Stimulated activated CD8-positive, alpha-beta memory T cell treated with anti-CD3 and anti-CD28 coated beads, Interleukin-15, amount 100 ng/mL, for 48 hours (primary cell): Measurements from ENCODE around the gene DAB2IP.
"Not testable (repeated sequence)": the region's sequence is repeated elsewhere in the genome, so short reads cannot be mapped to it uniquely, and the experiment has no call there.

Experiments
- DNase-seq, 2 donors: peaks; one replicate each; pipeline ENCODE4 v3.0.0-alpha.2; 2020; ENCODE audit warnings: low read depth in 2 of 2

The DAB2IP gene

GRCh38 chr9:121643473-121643872 is 8.0 kb upstream of the DAB2IP start:
- no peak for DNase-seq

GRCh38 chr9:121644040-121644439 is 7.4 kb upstream of the DAB2IP start:
- DNase-seq: not testable (repeated sequence)

GRCh38 chr9:121645003-121645402 is 6.4 kb upstream of the DAB2IP start:
- no peak for DNase-seq

- no peak for DNase-seq
Measured at GRCh38 chr9:121645853-121646807, 5.3 kb upstream of the DAB2IP start.

- no peak for DNase-seq
Measured at GRCh38 chr9:121646992-121647391, 4.4 kb upstream of the DAB2IP start.

- no peak for DNase-seq
Measured at GRCh38 chr9:121648172-121648571, 3.3 kb upstream of the DAB2IP start.

GRCh38 chr9:121648799-121649198 is 2.6 kb upstream of the DAB2IP start:
- no peak for DNase-seq

- no peak for DNase-seq
Measured at GRCh38 chr9:121649476-121650216, 1.8 kb upstream of the DAB2IP start.

- DNase-seq: peak in 1 of 2 donors; percentile 14
Measured at GRCh38 chr9:121650217-121651007, 1.0 kb upstream of the DAB2IP start.

GRCh38 chr9:121651008-121651294 is 483 bp upstream of the DAB2IP start:
- DNase-seq: no peak

- DNase-seq: no peak
Measured at GRCh38 chr9:121652021-121652837, 795 bp downstream of the DAB2IP start.

DNA sequence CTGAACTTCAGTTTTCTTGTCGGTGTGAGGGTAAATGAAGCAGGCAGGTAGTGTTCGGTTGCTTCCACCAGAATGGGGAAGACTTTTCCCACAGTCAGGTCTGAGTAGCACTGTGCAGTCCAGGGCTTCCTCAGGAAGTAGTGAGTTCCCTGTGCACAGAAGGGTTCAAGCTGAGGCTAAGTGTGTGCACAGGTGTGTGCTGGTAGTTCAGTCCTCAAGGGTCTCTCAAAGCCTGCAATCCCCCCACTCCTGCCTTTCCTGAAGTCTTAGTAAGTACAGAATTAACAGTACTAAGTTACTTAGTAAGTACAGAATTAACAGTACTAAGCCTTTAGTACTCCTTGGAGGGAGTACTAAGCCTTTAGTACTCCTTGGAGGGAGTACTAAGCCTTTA is 1.4 kb downstream of the DAB2IP start:
- DNase-seq: no peak

- no peak for DNase-seq
Measured at GRCh38 chr9:121654499-121655140, 3.2 kb downstream of the DAB2IP start.

DNA sequence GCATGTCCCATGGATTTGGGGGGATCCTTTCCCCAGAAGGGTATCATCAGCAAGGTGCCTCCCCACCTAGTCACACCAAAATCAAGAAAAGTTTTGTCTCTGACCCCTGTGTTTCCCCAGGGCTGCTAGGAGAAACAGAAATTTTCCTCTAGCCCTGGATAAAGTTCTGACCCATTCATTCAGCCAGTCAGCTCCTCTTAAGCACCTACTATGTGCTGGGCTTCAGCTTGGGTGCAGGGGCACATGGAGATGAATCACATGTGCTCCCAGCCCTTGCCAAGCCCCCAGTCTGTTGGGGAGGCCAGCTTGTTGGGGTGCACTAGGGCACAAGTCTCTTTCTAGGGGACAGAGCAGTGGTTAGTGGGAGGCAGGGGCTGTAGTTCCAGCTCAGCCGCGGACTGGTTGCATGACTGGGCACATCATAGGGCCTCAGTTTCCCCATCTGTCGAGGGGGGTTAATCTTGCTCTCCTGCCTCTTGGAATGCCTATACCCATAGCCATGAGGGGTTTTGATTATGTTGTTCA is 3.9 kb downstream of the DAB2IP start:
- DNase-seq: no peak

GRCh38 chr9:121656941-121657470 is 5.6 kb downstream of the DAB2IP start:
- DNase-seq: no peak

DNA sequence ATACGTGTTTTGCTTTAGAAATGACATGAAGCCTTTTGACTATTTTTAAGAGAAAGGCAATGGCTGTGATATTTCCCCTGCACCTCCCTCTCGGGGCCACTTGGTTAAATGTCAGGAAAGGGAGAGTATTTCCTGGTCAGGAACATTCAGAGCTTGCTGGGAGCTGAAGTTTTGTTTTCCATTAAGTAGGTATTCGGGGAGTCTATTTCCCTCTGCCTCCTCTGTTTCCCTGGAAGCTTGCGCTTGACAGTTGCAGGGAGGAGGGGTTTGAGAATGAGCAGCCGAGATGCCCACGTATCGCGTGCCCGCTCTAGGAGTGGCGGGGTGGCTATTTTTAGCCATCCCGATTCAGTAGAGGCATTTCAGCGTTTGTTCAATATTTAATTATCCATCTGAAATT is 6.7 kb downstream of the DAB2IP start:
- DNase-seq: no peak

- DNase-seq: no peak
Measured at GRCh38 chr9:121658591-121658990, 7.2 kb downstream of the DAB2IP start.

DNA sequence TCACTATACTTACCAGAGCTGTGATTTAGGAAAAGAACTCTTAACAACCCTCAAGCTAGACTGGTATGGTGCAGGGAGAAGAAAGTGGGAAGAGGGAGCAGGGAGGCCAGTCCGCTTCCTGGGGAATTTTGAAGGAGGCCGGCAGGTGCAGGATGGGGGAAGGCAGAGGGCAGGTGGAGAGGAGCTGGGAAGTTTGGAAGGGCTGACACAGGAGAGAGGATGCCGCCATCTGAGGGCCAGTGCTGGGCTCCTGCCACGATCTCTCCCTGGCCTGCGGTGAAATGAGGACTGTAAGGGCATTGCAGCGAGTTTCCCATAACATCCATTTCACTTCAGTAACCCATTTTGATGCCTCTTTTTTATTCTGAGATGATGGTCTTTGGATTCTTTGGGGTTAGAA is 8.9 kb downstream of the DAB2IP start:
- no peak for DNase-seq

GRCh38 chr9:121660876-121661275 is 9.4 kb downstream of the DAB2IP start:
- DNase-seq: no peak

DNA sequence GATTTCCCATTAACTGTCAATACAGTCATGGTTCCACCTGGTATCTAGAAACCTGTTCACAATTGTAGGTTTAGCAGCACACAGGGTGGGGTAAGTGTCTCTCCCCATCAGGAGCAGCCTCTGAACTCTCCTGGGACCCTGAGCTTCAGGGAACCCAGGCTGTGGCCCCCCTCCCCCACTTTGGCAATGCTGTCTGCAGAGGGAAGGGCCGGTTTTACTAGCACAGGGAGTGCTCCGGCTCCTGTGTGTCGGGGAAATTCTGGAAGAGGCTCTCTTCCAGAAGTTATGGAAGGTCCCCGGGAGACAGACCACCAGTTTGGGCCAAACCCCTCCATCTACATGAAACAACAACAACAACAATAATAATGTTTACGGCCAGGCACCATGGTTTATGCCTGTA is 9.9 kb downstream of the DAB2IP start:
- no peak for DNase-seq
